RCC 7860 (cell line): ENCODE measurements around the gene LRRC8A.
"Not testable (repeated sequence)": the region's sequence is repeated elsewhere in the genome, so short reads cannot be mapped to it uniquely, and the experiment has no call there.

Source experiments
- DNase-seq: peaks from one replicate; pipeline ENCODE4 v3.0.0-alpha.2; 2015; ENCODE audit warnings: low spot score
- FAIRE-seq: peaks from 2 replicates; lab custom pipeline; 2012; peaks lifted over from hg19 to GRCh38; lab: Jason Lieb, UNC

Gene LRRC8A

DNA sequence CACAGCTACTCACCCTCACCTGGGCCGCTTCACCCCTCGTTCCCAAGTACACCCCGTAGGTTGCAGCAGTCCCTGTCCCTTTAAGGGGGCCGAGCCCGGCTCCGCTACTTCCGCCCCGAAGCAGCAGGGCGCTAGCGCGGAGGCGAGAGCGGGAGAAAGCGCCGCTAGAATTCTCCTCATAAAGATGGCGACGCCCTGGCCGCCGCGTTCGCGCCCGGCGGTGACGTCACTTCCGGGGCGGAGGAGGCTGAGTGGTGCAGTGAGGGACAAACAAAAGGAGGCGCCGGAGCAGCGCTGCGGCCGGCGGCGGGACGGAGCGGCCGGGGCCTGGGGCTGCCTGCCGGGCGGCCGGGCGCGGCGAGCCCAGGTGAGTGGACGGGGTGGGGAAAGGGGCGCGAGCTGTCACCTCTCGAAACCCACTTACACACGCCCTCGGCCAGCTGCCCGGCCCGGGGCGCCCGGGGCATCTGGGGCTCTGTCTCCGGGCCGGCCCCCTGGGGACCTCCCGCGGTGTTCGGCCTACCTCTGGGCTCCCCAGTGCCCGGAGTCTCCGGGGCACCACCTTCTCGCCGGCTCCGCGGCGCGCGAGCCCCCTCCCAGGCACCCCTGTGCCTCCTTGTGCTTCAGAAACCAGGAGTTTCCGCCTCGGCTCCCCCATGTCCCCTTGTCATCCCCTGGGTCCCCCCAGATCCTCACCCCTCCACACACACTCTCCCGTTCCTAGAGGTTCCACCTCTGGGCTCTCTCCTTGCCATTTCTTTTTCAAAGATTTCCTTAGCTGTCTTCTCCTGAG lies at the start of gene LRRC8A, which contains the start of gene KYAT1:
Gene LRRC8A (plus strand): TSS at position 250 of the 793 bp plus-strand sequence. CDS start 25,032 bp downstream, outside the sequence.
Gene KYAT1 (minus strand): TSS at position 67 of the 793 bp plus-strand sequence. CDS start 36,545 bp downstream, outside the sequence.
- DNase-seq (peak; percentile 89), FAIRE-seq (peak; percentile 72)

DNA sequence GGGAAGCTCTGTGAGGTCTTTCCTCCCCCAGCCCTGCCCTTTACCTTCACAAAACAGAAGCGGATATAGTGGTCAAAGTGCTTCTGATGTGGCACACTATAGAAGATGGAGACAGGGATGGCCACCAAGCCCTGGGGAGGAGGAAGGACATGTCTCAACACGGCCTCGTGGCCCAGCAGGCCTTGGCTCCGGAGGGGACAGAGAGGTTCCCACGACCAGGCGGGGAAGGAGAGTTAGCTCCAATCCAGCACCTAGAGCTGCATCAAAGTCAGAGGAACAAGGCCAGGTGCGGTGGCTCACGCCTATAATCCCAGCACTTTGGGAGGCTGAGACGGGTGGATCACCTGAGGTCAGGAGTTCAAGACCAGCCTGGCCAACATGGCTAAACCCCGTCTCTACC lies 48.2 kb upstream of the LRRC8A start:
- FAIRE-seq, result no peak

DNA sequence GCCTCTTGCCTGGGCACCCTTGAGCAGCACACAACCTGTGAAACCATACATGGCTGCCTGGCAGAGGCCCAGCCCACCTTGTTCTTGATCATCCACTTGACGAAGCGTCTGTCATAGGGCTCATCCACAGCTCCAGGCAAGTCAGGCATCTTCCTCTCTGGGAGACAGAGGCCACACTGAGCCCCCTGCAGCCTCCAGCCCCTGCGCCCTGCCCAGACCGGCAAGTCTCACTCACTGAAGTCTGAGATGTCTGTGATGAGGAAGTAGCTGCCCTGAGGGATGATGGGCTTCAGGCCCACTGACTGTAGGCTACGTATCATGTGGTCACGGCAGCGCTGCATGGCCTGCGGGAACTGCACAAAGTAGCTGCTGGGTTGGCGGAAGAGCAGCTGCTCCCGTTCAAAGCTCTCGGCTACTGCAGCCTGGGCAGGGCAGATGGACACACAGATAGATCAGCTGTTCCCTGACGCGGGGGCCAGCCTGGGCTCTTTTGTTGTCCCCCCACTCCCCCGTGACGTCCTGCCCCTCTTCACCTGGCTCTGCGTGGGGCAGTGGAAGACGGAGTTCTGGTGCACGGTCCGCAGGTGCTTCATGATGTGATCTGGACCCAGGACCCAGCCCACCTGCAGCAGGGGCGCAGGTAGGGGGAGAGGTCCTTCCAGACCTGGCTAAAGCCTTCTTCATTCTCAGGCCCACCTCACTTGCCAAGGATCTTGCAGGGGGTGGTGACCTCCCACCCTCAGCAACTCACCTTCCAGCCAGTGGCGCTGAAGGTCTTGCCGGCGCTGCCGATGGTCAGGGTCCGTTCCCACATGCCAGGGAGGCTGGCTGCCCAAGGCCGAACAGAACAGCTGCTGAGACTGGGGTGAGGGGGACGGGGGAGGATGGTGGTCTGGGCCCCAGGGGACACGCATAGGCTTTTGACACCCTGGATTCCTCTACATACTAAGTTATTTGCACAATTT lies 46.4 kb upstream of the LRRC8A start:
- no peak for FAIRE-seq
- no peak for DNase-seq

More for the DNA sequence above, 48.2 kb upstream of the LRRC8A start:
- DNase-seq, result no peak

DNA sequence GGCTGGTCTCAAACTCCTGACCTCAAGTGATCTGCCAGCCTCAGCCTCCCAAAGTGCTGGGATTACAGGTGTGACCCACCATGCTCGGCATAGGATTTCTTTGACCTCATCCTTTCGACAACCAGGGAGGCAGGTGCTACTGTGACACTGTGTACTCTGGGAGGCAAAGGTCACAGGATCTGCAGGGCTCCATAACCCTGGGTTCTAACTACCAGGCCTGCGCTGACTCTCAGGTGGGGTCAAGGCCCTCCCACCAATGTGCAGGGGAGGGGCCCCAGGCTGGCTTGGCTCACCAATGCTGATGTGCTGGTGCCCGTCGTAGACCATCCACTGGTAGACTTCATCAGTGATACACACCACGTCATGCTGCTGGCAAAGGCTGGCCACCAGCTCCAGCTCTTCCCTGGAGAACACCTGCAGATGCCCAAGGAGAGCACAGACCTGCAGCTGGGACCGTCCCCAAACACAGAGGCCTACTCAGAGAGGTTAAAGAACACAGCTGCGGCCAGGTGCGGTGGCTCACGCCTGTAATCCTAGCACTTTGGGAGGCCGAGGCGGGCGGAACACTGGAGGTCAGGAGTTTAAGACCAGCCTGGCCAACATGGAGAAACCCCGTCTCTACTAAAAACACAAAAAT lies 45.3 kb upstream of the LRRC8A start:
- no peak for FAIRE-seq

DNA sequence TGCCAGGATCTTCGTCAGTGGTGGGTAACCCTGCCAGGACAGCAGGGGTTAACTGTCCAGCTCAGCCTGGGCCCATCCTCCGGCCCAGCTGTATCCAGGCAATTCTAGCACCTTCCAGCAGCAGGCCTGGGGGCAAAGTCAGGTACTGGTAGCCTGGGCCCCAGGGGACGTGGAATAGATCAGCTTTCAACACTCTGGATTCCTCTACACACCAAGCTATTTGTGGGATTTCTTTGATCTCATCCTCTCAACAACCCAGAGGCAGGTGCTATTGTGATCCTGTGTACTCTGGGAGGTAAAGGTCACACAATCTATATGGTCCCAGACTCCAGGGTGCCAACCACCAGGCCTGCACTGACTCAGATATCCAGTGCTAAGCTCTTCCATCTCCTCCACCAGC lies 43.6 kb upstream of the LRRC8A start:
- DNase-seq (no peak), FAIRE-seq (no peak)

More for the DNA sequence above, 45.3 kb upstream of the LRRC8A start:
- DNase-seq, result no peak

DNA sequence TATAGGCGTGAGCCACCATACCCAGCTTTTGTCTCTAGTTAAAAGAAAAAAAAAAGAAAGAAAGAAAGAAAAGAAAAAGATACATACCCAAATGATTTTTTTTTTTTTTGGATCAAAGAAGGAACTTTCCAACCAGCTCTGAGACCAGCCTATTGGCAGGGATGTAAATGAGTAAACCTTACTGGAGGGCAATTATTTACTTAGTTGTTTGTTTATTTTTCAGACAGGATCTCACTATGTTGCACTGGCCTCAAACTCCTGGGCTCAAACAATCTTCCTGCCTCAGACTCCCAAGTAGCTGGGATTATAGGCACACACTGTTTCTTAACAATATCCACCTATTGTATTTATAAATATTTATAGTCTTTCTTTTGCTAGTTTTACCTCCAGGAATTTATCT lies 41.4 kb upstream of the LRRC8A start:
- FAIRE-seq, result no peak

DNA sequence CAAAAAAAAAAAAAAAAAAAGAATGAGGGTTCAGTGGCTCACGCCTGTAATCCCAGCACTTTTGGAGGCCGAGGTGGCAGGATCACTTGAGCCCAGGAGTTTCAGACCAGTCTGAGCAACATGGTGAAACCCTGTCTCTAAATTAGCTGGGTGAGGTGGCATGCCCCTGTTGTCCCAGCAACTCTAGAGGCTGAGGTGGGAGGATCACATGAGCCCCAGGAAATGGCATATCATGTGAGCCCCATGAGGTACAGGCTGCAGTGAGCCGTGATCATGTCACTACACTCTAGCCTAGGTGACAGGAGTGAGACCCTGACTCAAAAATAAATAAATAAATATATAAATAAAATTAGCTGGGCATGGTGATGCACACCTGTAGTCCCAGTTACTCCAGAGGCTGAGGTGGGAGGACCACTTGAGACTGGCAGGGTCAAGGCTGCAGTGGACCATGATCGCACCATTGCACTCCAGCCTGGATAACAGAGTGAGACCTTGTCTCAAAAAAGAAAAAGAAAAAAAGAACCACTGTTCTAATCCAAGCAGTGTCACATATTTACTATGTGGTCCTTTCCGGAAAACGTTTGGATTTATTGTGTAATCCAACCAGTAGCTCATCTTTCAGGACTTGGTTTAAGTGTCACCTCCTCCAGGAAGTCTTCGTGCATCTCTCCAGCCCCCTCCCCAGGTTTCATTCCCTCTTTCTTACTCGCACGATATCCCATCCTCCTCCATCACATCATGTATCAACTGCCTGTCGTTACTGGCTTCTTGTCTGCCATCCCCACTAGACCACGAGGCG lies 40.0 kb upstream of the LRRC8A start:
- FAIRE-seq (no peak), DNase-seq (no peak)

More for the DNA sequence above, 41.4 kb upstream of the LRRC8A start:
- DNase-seq, result no peak

DNA sequence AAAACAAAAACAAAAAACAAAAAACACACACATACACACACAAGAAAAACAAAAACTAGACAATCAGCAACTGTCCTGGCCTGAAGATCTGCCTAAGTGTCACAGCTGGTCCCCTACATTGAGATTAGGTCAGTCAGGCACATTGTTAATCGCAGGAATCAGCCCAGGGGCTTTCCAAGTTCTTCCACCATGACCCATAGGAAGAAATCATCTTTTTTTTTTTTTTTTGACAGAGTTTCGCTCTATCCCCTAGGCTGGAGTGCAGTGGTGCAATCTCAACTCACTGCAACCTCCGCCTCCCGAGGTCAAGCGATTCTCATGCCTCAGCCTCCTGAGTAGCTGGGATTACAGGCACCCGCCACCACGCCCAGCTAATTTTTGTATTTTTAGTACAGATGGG lies 38.8 kb upstream of the LRRC8A start:
- not testable (repeated sequence) for FAIRE-seq, DNase-seq

DNA sequence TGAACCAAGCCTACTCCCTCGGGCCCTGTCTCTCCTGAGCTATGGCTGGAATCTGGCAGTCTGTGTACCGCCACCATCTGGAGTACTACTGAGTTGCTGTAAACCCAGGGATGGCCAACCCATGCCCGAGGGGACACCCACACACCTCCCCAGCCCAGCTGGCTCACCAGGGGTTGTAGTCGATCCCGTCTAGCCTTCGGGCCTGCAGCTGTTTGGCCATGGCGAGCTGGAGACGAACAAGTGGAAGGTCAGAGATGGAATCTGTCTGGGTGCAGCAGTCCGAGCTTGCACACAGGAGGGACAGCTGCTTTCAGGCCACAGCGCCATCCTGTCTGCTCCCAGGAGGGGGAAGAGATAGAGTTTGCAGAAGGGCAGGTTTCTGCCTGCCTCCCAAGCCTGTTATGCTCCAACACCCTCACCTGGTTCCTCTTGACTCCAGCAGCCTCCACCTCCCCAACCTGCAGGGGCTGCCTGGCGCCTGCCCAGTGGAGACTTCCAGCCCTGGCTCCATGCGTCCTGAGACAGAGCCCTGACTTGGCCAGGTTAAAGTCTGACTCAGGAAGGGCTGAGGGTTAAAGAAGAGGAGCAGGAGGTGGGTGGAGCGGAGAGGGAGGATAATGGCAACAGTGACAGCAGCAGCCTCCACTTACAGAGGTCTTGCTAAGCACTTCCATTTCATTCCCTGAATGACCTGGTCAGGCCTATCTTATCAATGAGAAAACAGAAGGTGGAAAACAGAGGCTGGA lies 36.6 kb upstream of the LRRC8A start:
- no peak for DNase-seq
- no peak for FAIRE-seq

DNA sequence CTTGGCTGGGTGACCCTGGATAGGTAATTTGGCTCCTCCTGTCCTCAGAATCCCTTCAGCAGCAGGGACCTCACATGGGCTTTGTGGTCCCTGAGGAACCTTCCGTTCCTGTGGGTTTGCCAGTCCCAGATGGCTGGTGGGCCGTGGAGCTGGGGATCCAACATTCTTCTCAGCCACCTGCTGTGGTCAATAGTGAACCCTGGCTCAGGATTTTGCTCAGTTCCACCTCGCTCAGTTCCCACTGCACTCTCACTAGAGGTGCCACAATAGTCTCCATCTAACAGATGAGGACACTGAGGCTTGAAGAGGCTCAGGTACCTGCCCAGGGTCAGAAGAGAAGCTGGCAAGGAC lies 35.3 kb upstream of the LRRC8A start:
- FAIRE-seq (no peak), DNase-seq (no peak)

DNA sequence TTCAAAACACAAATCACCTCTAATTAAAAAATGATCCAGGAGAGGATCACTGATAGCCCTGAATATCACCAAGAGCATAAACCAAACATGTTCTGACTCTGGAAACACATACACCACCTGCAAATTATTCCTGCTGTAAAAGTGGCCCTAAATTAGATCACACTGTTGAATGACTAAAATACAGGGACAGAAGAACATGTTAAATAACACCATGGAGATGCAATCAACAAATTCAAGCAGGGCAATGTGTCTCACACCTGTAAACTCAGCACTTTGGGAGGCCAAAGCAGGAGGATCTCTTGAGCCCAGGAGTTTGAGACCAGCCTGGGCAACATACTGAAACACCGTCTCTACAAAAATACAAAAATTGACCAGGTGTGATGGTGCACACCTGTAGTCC lies 34.1 kb upstream of the LRRC8A start:
- no peak for DNase-seq
- no peak for FAIRE-seq

DNA sequence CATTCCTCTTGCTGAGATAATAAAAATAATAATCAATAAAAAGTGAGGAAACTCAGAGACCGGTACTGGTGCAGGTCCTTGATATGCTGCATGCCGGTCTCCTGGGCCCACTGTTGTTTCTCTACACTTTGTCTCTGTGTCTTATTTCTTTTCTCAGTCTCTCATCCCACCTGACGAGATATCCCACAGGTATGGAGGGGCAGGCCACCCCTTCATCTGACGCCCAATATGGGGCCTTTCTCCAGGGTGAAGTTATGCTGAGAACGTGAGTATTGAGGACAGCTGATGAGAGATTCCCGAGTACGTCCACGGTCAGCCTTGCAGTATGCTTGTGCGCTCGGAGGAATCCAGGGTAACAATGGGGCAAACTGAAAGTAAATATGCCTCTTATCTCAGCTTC lies 30.9 kb upstream of the LRRC8A start:
- FAIRE-seq, DNase-seq: not testable (repeated sequence)

DNA sequence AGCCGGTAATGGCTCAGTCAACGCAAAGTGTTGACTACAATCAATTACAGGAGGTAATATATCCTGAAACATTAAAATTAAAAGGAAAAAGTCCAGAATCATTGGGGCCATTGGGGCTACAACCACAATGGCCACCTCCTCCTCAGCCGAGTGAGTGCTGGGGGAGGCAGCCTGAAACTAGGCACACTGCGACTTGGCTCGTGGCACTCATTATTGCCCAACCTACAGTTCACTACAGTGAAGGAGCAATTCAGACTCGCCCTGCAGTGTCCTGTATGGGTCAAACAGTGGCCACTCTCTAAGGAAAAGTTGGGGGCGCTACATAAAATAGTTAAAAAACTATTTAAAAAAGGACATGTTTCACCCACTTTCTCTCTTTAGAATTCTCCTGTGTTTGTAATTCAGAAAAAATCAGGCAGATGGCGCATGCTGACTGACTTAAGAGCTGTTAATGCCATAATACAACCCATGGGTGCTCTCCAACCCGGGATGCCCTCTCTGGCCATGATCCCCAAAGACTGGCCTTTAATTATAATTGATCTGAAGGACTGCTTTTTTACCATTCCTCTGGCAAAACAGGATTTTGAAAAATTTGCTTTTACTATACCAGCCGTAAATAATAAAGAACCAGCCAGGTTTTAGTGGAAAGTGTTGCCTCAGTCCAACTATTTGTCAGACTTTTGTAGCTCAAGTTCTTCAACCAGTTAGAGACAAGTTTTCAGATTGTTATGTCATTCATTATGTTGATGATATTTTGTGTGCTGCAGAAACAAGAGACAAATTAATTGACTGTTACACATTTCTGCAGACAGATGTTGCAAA lies 29.9 kb upstream of the LRRC8A start:
- FAIRE-seq, result peak; percentile 17
- DNase-seq, result peak; percentile 23

DNA sequence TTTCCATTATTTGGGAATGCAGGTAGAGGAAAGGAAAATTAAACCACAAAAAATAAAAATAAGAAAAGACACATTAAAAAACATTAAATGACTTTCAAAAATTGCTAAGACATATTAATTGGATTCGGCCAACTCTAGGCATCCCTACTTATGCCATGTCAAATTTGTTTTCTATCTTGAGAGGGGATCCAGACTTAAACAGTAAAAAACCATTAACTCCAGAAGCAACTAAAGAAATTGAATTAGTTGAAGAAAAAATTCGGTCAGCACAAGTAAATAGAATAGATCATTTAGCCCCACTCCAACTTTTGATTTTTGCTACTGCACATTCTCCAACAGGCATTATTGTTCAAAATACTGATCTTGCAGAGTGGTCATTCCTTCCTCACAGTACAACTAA lies 29.3 kb upstream of the LRRC8A start:
- DNase-seq, FAIRE-seq: not testable (repeated sequence)

DNA sequence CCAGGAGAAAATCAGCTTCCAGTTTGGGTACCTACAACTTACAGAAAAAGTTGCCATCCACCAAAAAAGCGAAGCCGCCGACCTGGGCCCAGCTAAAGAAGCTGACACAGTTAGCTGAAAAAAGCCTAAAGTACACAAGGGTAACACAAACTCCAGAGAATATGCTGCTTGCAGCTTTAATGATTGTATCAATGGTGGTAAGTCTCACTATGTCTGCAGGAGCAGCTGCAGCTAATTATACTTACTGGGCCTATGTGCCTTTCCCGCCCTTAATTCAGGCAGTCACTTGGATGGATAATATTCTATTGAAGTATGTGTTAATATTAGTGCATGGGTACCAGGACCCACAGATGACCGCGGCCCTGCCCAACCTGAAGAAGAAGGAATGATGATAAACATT lies 27.5 kb upstream of the LRRC8A start:
- DNase-seq, FAIRE-seq: not testable (repeated sequence)

DNA sequence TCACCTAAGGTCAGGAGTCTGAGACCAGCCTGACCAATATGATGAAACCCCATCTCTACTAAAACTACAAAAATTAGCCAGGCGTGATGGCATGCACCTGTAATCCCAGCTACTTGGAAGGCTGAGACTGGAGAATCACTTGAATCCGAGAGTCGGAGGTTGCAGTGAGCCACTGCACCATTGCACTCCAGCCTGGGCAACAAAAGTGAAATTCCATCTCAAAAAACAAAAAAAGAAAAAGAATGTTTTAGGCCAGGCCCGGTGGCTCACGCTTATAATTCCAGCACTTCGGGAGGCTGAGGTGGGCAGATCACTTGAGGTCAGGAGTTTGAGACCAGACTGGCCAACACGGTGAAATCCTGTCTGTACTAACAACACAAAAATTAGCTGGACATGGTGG lies 23.5 kb upstream of the LRRC8A start:
- DNase-seq, FAIRE-seq: not testable (repeated sequence)

DNA sequence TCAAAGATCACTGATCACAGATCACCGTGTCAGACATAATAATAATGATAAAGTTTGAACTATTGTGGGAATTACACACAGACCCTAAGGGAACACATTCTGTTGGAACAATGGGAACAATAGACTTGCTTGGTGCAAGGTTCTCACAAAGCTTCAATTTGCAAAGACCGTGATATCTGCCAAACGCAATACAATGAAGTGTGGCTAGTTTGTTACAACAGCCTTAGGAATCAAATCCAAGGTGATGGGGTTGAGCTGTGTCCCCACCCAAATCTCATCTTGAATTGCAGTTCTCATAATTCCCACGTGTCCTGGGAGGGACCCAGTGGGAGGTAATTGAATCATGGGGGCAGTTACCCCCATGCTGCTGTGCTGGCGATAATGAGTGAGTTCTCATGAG lies 21.0 kb upstream of the LRRC8A start:
- no peak for FAIRE-seq
- no peak for DNase-seq

DNA sequence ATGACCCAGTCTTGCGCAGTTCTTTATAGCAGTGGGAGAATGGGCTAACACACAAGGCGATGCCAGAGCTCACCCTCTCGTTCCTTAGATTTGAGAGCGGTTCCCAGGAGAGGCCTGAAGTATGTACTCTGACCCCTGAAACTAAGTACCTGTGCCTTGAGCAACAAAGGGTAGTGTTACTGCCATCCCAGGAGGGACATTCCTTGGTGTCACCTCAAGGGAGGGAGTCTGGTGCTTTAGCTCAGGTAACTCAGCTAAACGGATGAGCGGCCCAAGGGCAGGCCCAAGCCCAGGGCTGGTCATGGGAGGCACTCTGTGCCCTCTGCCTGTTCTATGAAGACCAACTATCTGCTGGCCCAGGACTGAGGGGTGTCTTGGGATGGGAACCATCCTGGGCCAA lies 20.4 kb upstream of the LRRC8A start:
- FAIRE-seq, result no peak
- DNase-seq, result no peak
